ENCODE results near the gene CEP192. TPM values are rescaled to one million over a fixed set of nuclear protein-coding genes. Genes with fewer than 3 reads are reported as not detected.

The CEP192 gene
- total and polyA plus RNA-seq, 2 of the 13 experiments (the other 11 are each of a cell fraction or from before 2014, with no cell fraction given) = 15.3 to 24.7 TPM

DNA sequence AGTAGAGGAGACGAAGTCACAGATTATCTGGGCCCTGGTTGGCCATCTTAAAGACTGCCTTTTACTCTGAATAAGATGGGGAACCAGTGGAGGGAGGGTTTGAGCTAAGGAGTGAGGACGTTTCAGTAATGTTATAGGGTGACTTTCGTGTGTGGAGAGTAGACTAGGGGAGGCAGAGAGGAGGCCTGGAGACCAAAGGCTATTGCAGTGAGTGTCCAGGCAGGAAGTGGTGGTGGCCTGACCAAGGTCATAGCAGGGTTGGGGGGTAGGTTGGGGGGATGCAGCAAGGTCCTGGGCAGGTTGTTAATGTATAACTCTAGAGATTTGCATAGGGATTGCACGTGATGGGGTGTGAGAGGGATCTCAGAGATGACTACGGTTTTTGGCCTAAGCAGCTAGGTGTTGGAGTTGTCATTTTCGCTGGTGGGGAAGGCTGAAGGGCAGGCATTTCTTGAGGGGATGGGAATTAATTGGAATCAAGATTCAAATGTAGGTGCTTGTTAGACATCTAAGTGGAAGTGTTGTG is 4.9 kb downstream of the CEP192 start (continued):
- TF ChIP-seq GABPA (IDR thresholded peaks at IDR 0.05; ENCODE audit: low read depth, low read length) (no peak), GABPA (CRISPR knock-in tag; IDR thresholded peaks at IDR 0.05; ENCODE audit: low read depth) (peak; percentile 36)

DNA sequence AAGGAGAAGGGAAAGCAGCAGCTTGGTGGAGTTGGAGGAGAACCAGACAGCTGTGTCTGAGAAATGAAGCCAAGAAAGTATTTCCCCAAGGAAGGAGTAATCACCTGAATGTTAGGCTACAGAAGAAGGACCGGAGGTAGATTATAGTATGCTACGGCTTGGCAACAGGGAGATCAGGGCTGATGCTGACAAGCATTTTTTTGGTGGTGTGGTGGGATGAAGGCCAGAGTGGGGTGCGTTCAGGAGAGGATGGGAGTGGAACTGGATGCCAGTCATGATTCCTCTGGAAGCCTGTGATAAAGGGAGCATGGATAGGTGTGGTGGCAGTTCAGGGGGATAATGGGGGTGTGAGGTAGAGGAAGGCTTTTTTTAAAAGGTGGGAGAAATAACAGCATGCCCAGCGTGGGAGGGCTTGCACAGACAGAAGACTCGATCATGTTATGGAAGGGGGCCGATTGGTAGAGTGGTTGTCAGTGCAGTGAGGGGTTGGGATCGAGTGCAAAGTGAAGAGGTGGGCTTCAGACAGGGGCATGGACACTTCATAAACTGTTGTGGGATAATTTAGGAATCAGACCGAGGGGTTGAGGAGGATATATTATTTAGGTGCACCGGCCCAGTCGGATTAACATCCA is 5.6 kb downstream of the CEP192 start:
- Histone ChIP-seq H3K79me2 (ENCODE audit: insufficient read depth, low read length) (peaks cover 68% of the 10 kb centered on the region), H3K9ac (ENCODE audit: insufficient read depth, low read depth, low read length) (no peak overlapping the region), H3K4me2 (ENCODE audit: low read depth, low read length) (no peak overlapping the region), H2AFZ (ENCODE audit: low read length) (no peak overlapping the region), H3K27me3 (ENCODE audit: control insufficient read depth in 1 of 2, insufficient read depth in 2 of 2, low read length in 2 of 2) (no peaks in the 10 kb centered on the region; a peak in 1 of 5 replicates), H4K20me1 (ENCODE audit: insufficient read depth, low read length) (no peaks in the 10 kb centered on the region), H3K4me3 (replicated peaks in 1 of 3; ENCODE audit: insufficient read depth in 1 of 3, low read depth in 2 of 3, low read length in 3 of 3) (no peak overlapping the region), H3K9me3 (ENCODE audit: low read length) (no peaks in the 10 kb centered on the region), H3K27ac (ENCODE audit: extremely low read length, insufficient read depth, low read length) (peak overlapping the region; percentile 43), H3K36me3 (replicated peaks in 1 of 2; ENCODE audit: control insufficient read depth in 1 of 2, insufficient read depth in 2 of 2, low read length in 2 of 2) (peaks cover 2 to 21% of the 10 kb centered on the region in 2 experiments; a peak in 3 of 5 replicates), H3K4me1 (ENCODE audit: insufficient read depth, low read length) (peaks cover 49% of the 10 kb centered on the region)
- ChIA-PET POLR2A (no interaction called here), CTCF (ENCODE audit: low intra/inter-chr PET ratio, low total read pairs) (no interaction called here)
- intact Hi-C loops (cut with micrococcal nuclease; ENCODE audit: unreplicated experiment) = loop anchor here (10.0 kb wide), 1 partner anchor 78 kb away; no protein-coding TSS in a partner anchor
- ATAC-seq (no peak), FAIRE-seq (no peak), DNase-seq (ENCODE audit: low spot score) (no peak)
- BruUV-seq (replicated peaks) = no TSS peak
- 97% methylated on average over 10 of the region's 10 CpGs for WGBS (ENCODE audit: low lambda C conversion rate)
- TF ChIP-seq DR1 (CRISPR knock-in tag; IDR thresholded peaks at IDR 0.05) = no peak
- no peak for TF ChIP-seq ARNTL (CRISPR knock-in tag; IDR thresholded peaks at IDR 0.05)
- TF ChIP-seq TBX2 (CRISPR knock-in tag; IDR thresholded peaks at IDR 0.05; ENCODE audit: borderline replicate concordance) = no peak
- TF ChIP-seq ZNF660 (CRISPR knock-in tag; IDR thresholded peaks at IDR 0.05; ENCODE audit: borderline replicate concordance, low read depth) = no peak
- TF ChIP-seq, protein P1, sequence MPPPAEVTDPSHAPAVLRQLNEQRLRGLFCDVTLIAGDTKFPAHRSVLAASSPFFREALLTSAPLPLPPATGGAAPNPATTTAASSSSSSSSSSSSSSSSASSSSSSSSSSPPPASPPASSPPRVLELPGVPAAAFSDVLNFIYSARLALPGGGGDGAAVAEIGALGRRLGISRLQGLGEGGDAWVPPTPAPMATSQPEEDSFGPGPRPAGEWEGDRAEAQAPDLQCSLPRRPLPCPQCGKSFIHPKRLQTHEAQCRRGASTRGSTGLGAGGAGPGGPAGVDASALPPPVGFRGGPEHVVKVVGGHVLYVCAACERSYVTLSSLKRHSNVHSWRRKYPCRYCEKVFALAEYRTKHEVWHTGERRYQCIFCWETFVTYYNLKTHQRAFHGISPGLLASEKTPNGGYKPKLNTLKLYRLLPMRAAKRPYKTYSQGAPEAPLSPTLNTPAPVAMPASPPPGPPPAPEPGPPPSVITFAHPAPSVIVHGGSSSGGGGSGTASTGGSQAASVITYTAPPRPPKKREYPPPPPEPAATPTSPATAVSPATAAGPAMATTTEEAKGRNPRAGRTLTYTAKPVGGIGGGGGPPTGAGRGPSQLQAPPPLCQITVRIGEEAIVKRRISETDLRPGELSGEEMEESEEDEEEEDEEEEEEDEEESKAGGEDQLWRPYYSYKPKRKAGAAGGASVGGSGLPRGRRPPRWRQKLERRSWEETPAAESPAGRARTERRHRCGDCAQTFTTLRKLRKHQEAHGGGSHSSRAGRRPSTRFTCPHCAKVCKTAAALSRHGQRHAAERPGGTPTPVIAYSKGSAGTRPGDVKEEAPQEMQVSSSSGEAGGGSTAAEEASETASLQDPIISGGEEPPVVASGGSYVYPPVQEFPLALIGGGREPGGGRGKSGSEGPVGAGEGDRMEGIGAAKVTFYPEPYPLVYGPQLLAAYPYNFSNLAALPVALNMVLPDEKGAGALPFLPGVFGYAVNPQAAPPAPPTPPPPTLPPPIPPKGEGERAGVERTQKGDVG (CRISPR knock-in tag; IDR thresholded peaks at IDR 0.05; ENCODE audit: borderline replicate concordance) = no peak
- no peak for TF ChIP-seq ZSCAN25 (CRISPR knock-in tag; IDR thresholded peaks at IDR 0.05)
- TF ChIP-seq, protein P2, sequence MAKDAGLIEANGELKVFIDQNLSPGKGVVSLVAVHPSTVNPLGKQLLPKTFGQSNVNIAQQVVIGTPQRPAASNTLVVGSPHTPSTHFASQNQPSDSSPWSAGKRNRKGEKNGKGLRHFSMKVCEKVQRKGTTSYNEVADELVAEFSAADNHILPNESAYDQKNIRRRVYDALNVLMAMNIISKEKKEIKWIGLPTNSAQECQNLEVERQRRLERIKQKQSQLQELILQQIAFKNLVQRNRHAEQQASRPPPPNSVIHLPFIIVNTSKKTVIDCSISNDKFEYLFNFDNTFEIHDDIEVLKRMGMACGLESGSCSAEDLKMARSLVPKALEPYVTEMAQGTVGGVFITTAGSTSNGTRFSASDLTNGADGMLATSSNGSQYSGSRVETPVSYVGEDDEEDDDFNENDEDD (CRISPR knock-in tag; IDR thresholded peaks at IDR 0.05; ENCODE audit: borderline replicate concordance) = no peak
- no peak for TF ChIP-seq ZNF224 (CRISPR knock-in tag; IDR thresholded peaks at IDR 0.05)
- TF ChIP-seq, protein P3, sequence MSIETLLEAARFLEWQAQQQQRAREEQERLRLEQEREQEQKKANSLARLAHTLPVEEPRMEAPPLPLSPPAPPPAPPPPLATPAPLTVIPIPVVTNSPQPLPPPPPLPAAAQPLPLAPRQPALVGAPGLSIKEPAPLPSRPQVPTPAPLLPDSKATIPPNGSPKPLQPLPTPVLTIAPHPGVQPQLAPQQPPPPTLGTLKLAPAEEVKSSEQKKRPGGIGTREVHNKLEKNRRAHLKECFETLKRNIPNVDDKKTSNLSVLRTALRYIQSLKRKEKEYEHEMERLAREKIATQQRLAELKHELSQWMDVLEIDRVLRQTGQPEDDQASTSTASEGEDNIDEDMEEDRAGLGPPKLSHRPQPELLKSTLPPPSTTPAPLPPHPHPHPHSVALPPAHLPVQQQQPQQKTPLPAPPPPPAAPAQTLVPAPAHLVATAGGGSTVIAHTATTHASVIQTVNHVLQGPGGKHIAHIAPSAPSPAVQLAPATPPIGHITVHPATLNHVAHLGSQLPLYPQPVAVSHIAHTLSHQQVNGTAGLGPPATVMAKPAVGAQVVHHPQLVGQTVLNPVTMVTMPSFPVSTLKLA (IDR thresholded peaks at IDR 0.05) = no peak
- TF ChIP-seq BORCS8-MEF2B (CRISPR knock-in tag; IDR thresholded peaks at IDR 0.05) = no peak
- TF ChIP-seq NRL (CRISPR knock-in tag; IDR thresholded peaks at IDR 0.05; ENCODE audit: borderline replicate concordance) = no peak
- no peak for TF ChIP-seq CREM (IDR thresholded peaks at IDR 0.05)
- TF ChIP-seq CREM (CRISPR knock-in tag; IDR thresholded peaks at IDR 0.05) = no peak
- TF ChIP-seq GTF2F1 (IDR thresholded peaks at IDR 0.05; ENCODE audit: low read length) = no peak
- in situ Hi-C loops (cut with HindIII; ENCODE audit: extremely low pct_ligation_motif_present, low pct_unique_long_range_greater_than_20kb) = no loop called here

Data from HepG2 (cell line).